ENCODE measurements around the gene PGLYRP2. TPM values are rescaled to one million over a fixed set of nuclear protein-coding genes. Genes with fewer than 3 reads are reported as not detected.

Gene PGLYRP2
- total RNA-seq, 1 experiment from 2014 or later, result not detected

GRCh38 chr19:15448044-15448777 lies 31.1 kb downstream of the PGLYRP2 start:
- DNase-seq (ENCODE audit: low read depth, low spot score), result no peak
- in situ Hi-C loops (cut with HindIII; ENCODE audit: low pct_unique_long_range_greater_than_20kb, low sequenced_read_pairs), result no loop called here

- in situ Hi-C loops (cut with HindIII; ENCODE audit: low pct_unique_long_range_greater_than_20kb, low sequenced_read_pairs), result no loop called here
- no peak for DNase-seq (ENCODE audit: low read depth, low spot score)
These were observed 32.2 kb downstream of the PGLYRP2 start for GRCh38 chr19:15447057-15447456.

GRCh38 chr19:15445807-15446376 lies 33.4 kb downstream of the PGLYRP2 start:
- DNase-seq (ENCODE audit: low read depth, low spot score), result no peak
- in situ Hi-C loops (cut with HindIII; ENCODE audit: low pct_unique_long_range_greater_than_20kb, low sequenced_read_pairs), result no loop called here

- no peak for DNase-seq (ENCODE audit: low read depth, low spot score)
- in situ Hi-C loops (cut with HindIII; ENCODE audit: low pct_unique_long_range_greater_than_20kb, low sequenced_read_pairs), result no loop called here
These were observed 34.1 kb downstream of the PGLYRP2 start for GRCh38 chr19:15445227-15445605.

- in situ Hi-C loops (cut with HindIII; ENCODE audit: low pct_unique_long_range_greater_than_20kb, low sequenced_read_pairs), result no loop called here
- no peak for DNase-seq (ENCODE audit: low read depth, low spot score)
These were observed 34.6 kb downstream of the PGLYRP2 start for GRCh38 chr19:15444505-15445226.

- no peak for DNase-seq (ENCODE audit: low read depth, low spot score)
- in situ Hi-C loops (cut with HindIII; ENCODE audit: low pct_unique_long_range_greater_than_20kb, low sequenced_read_pairs), result no loop called here
These were observed 35.5 kb downstream of the PGLYRP2 start for GRCh38 chr19:15443838-15444237.

GRCh38 chr19:15443325-15443724 lies 36.0 kb downstream of the PGLYRP2 start:
- no peak for DNase-seq (ENCODE audit: low read depth, low spot score)
- in situ Hi-C loops (cut with HindIII; ENCODE audit: low pct_unique_long_range_greater_than_20kb, low sequenced_read_pairs), result no loop called here

GRCh38 chr19:15442142-15442920 lies 37.0 kb downstream of the PGLYRP2 start:
- DNase-seq (ENCODE audit: low read depth, low spot score), result no peak
- in situ Hi-C loops (cut with HindIII; ENCODE audit: low pct_unique_long_range_greater_than_20kb, low sequenced_read_pairs), result no loop called here

GRCh38 chr19:15441317-15441716 lies 38.0 kb downstream of the PGLYRP2 start:
- no peak for DNase-seq (ENCODE audit: low read depth, low spot score)
- in situ Hi-C loops (cut with HindIII; ENCODE audit: low pct_unique_long_range_greater_than_20kb, low sequenced_read_pairs), result no loop called here

- DNase-seq (ENCODE audit: low read depth, low spot score), result no peak
- in situ Hi-C loops (cut with HindIII; ENCODE audit: low pct_unique_long_range_greater_than_20kb, low sequenced_read_pairs), result no loop called here
These were observed 39.3 kb downstream of the PGLYRP2 start for GRCh38 chr19:15439821-15440641.

- in situ Hi-C loops (cut with HindIII; ENCODE audit: low pct_unique_long_range_greater_than_20kb, low sequenced_read_pairs), result no loop called here
- DNase-seq (ENCODE audit: low read depth, low spot score), result no peak
These were observed 40.1 kb downstream of the PGLYRP2 start for GRCh38 chr19:15439078-15439799.

- no peak for DNase-seq (ENCODE audit: low read depth, low spot score)
- in situ Hi-C loops (cut with HindIII; ENCODE audit: low pct_unique_long_range_greater_than_20kb, low sequenced_read_pairs), result no loop called here
These were observed 40.7 kb downstream of the PGLYRP2 start for GRCh38 chr19:15438577-15438976.

- in situ Hi-C loops (cut with HindIII; ENCODE audit: low pct_unique_long_range_greater_than_20kb, low sequenced_read_pairs), result no loop called here
These were observed 41.2 kb downstream of the PGLYRP2 start for GRCh38 chr19:15438124-15438496.

GRCh38 chr19:15437355-15438123 lies 41.8 kb downstream of the PGLYRP2 start:
- in situ Hi-C loops (cut with HindIII; ENCODE audit: low pct_unique_long_range_greater_than_20kb, low sequenced_read_pairs), result no loop called here
- no peak for DNase-seq (ENCODE audit: low read depth, low spot score)

More at GRCh38 chr19:15438124-15438496, 41.2 kb downstream of the PGLYRP2 start:
- no peak for DNase-seq (ENCODE audit: low read depth, low spot score)

- in situ Hi-C loops (cut with HindIII; ENCODE audit: low pct_unique_long_range_greater_than_20kb, low sequenced_read_pairs), result no loop called here
- no peak for DNase-seq (ENCODE audit: low read depth, low spot score)
These were observed 42.5 kb downstream of the PGLYRP2 start for GRCh38 chr19:15436826-15437110.

GRCh38 chr19:15436012-15436825 lies 43.1 kb downstream of the PGLYRP2 start:
- DNase-seq (ENCODE audit: low read depth, low spot score), result no peak
- in situ Hi-C loops (cut with HindIII; ENCODE audit: low pct_unique_long_range_greater_than_20kb, low sequenced_read_pairs), result no loop called here
